ENCODE results near the gene RABL3.

GRCh38 chr3:120775411-120775810 is 33.1 kb upstream of the RABL3 start:
- TF ChIP-seq KDM3A (CRISPR knock-in tag; IDR thresholded peaks at IDR 0.05; ENCODE audit: low read depth) (no peak), ZNF563 (CRISPR knock-in tag; IDR thresholded peaks at IDR 0.05) (no peak), NCOA1 (CRISPR knock-in tag; IDR thresholded peaks at IDR 0.05) (no peak), ELF1 (CRISPR knock-in tag; IDR thresholded peaks at IDR 0.05) (no peak)
- TF ChIP-seq, protein P1, sequence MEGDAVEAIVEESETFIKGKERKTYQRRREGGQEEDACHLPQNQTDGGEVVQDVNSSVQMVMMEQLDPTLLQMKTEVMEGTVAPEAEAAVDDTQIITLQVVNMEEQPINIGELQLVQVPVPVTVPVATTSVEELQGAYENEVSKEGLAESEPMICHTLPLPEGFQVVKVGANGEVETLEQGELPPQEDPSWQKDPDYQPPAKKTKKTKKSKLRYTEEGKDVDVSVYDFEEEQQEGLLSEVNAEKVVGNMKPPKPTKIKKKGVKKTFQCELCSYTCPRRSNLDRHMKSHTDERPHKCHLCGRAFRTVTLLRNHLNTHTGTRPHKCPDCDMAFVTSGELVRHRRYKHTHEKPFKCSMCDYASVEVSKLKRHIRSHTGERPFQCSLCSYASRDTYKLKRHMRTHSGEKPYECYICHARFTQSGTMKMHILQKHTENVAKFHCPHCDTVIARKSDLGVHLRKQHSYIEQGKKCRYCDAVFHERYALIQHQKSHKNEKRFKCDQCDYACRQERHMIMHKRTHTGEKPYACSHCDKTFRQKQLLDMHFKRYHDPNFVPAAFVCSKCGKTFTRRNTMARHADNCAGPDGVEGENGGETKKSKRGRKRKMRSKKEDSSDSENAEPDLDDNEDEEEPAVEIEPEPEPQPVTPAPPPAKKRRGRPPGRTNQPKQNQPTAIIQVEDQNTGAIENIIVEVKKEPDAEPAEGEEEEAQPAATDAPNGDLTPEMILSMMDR (CRISPR knock-in tag; IDR thresholded peaks at IDR 0.05) = no peak

Measured in HepG2 (cell line).